H9 (cell line): ENCODE measurements around the gene SERPIND1. TPM values are rescaled to one million over a fixed set of nuclear protein-coding genes. Genes with fewer than 3 reads are reported as not detected.
A peak's percentile ranks its signal among the peaks of the same experiment; 100 is the strongest.

Experiments
- DNase-seq: peaks from one replicate; pipeline ENCODE4 v3.0.0-alpha.2; 2017
- H2AFZ ChIP-seq: one replicate; pipeline ENCODE4 v1.6.1; 2013; ENCODE audit warnings: mild to moderate bottlenecking, low read length, control low read depth, moderate library complexity
- H2AK5ac ChIP-seq: 2 replicates; pipeline ENCODE4 v1.6.1; 2013; ENCODE audit warnings: low read length, control low read depth, mixed read lengths; ENCODE audit not compliant: insufficient read length
- H2BK120ac ChIP-seq: one replicate; pipeline ENCODE4 v1.6.1; 2013; ENCODE audit warnings: low read depth, mild to moderate bottlenecking, low read length, control low read depth, inconsistent platforms; ENCODE audit not compliant: poor library complexity, severe bottlenecking
- H2BK12ac ChIP-seq: 2 replicates; pipeline ENCODE4 v1.6.1; 2013; ENCODE audit warnings: low read length, control low read depth, mixed read lengths, low read depth; ENCODE audit not compliant: insufficient read length
- H2BK15ac ChIP-seq: 2 replicates; pipeline ENCODE4 v1.6.1; 2013; ENCODE audit warnings: low read depth, low read length, control low read depth
- H2BK20ac ChIP-seq: one replicate; pipeline ENCODE4 v1.6.1; 2013; ENCODE audit warnings: low read depth, mild to moderate bottlenecking, low read length, control low read depth, inconsistent platforms; ENCODE audit not compliant: poor library complexity, severe bottlenecking
- H2BK5ac ChIP-seq: 2 replicates; pipeline ENCODE4 v1.6.1; 2013; ENCODE audit warnings: low read length, control low read depth, mixed read lengths; ENCODE audit not compliant: insufficient read length
- H3K14ac ChIP-seq: 2 replicates; pipeline ENCODE4 v1.6.1; 2013; ENCODE audit warnings: low read length, control low read depth; ENCODE audit not compliant: insufficient read depth
- H3K18ac ChIP-seq: 2 replicates; pipeline ENCODE4 v1.6.1; 2013; ENCODE audit warnings: low read depth, mild to moderate bottlenecking, mixed read lengths, low read length, control low read depth; ENCODE audit not compliant: insufficient read length
- H3K23ac ChIP-seq: 2 replicates; pipeline ENCODE4 v1.6.1; 2013; ENCODE audit warnings: low read length, control low read depth, mixed read lengths, low read depth; ENCODE audit not compliant: insufficient read length
- H3K23me2 ChIP-seq: 2 replicates; pipeline ENCODE4 v1.6.1; 2013; ENCODE audit warnings: low read depth, mild to moderate bottlenecking, mixed read lengths, low read length, control low read depth; ENCODE audit not compliant: insufficient read length, poor library complexity, severe bottlenecking
- H3K27ac ChIP-seq: 2 replicates; pipeline ENCODE4 v1.5.1; 2013; ENCODE audit warnings: low read length, control low read depth, mixed read lengths, low read depth; ENCODE audit not compliant: insufficient read length
- H3K27me3 ChIP-seq: 2 replicates; pipeline ENCODE4 v1.6.1; 2013; ENCODE audit warnings: low read length, control low read depth, inconsistent platforms; ENCODE audit not compliant: insufficient read depth
- H3K4ac ChIP-seq: 2 replicates; pipeline ENCODE4 v1.6.1; 2013; ENCODE audit warnings: low read depth, mild to moderate bottlenecking, control low read depth, inconsistent platforms, low read length, moderate library complexity
- H3K4me1 ChIP-seq: 2 replicates; pipeline ENCODE4 v1.6.1; 2013; ENCODE audit warnings: low read length, control low read depth, inconsistent platforms; ENCODE audit not compliant: insufficient read depth
- H3K4me2 ChIP-seq: 2 replicates; pipeline ENCODE4 v1.6.1; 2013; ENCODE audit warnings: low read length, control low read depth, mixed read lengths; ENCODE audit not compliant: insufficient read length, insufficient read depth
- H3K56ac ChIP-seq: 2 replicates; pipeline ENCODE4 v1.6.1; 2013; ENCODE audit warnings: low read depth, mild to moderate bottlenecking, mixed read lengths, low read length, control low read depth; ENCODE audit not compliant: insufficient read length
- H3K79me1 ChIP-seq: 2 replicates; pipeline ENCODE4 v1.6.1; 2013; ENCODE audit warnings: low read depth, mild to moderate bottlenecking, moderate library complexity, low read length, control low read depth, inconsistent platforms; ENCODE audit not compliant: insufficient read depth, poor library complexity, severe bottlenecking
- H3K79me2 ChIP-seq: 2 replicates; pipeline ENCODE4 v1.6.1; 2013; ENCODE audit warnings: low read length, control low read depth, inconsistent platforms; ENCODE audit not compliant: insufficient read depth
- H3K9ac ChIP-seq: 2 replicates; pipeline ENCODE4 v1.6.1; 2013; ENCODE audit warnings: low read length, control low read depth, mixed read lengths; ENCODE audit not compliant: insufficient read length; ENCODE audit errors: extremely low read depth
- H3K9me3 ChIP-seq: one replicate; pipeline ENCODE4 v1.6.1; 2013; ENCODE audit warnings: low read depth, low read length, inconsistent platforms; ENCODE audit not compliant: control insufficient read depth
- H3T11ph ChIP-seq: one replicate; pipeline ENCODE4 v1.6.1; 2013; ENCODE audit warnings: mild to moderate bottlenecking, low read length, control low read depth, inconsistent platforms
- H4K20me1 ChIP-seq: one replicate; pipeline ENCODE4 v1.6.1; 2013; ENCODE audit not compliant: control insufficient read depth, insufficient read length, insufficient read depth
- H4K5ac ChIP-seq: 2 replicates; pipeline ENCODE4 v1.6.1; 2013; ENCODE audit warnings: low read depth, mild to moderate bottlenecking, mixed read lengths, low read length, control low read depth; ENCODE audit not compliant: insufficient read length
- H4K8ac ChIP-seq: replicated peaks from 2 replicates; pipeline ENCODE4 v1.6.1; 2013; ENCODE audit warnings: low read length, control low read depth, mixed read lengths, low read depth; ENCODE audit not compliant: insufficient read length
- H4K91ac ChIP-seq: 2 replicates; pipeline ENCODE4 v1.6.1; 2013; ENCODE audit warnings: low read depth, mild to moderate bottlenecking, moderate library complexity, mixed read lengths, low read length, control low read depth; ENCODE audit not compliant: insufficient read length
- H3K27ac Mint-ChIP-seq, 3 experiments: 2 replicates in 2 of 3; 3 replicates in 1 of 3; pipeline ENCODE4 v1.8.0; 2020 to 2021; ENCODE audit warnings: mixed read lengths in 3 of 3, mild to moderate bottlenecking in 1 of 3, moderate library complexity in 1 of 3
- H3K27me3 Mint-ChIP-seq: 2 replicates; pipeline ENCODE4 v1.8.0; 2021; ENCODE audit warnings: low read depth, mild to moderate bottlenecking, moderate library complexity, mixed read lengths
- H3K36me3 Mint-ChIP-seq, 3 experiments: 2 replicates in 2 of 3; 3 replicates in 1 of 3; pipeline ENCODE4 v1.8.0; 2020 to 2021; ENCODE audit warnings: low read depth in 3 of 3, mixed read lengths in 3 of 3; ENCODE audit not compliant: insufficient read depth in 1 of 3
- H3K4me1 Mint-ChIP-seq, 2 experiments: 2 replicates each; pipeline ENCODE4 v1.8.0; 2020; ENCODE audit warnings: mixed read lengths in 2 of 2
- H3K4me3 Mint-ChIP-seq, 2 experiments: 2 replicates in 1 of 2; 3 replicates in 1 of 2; pipeline ENCODE4 v1.8.0; 2020 to 2021; ENCODE audit warnings: mild to moderate bottlenecking in 2 of 2, mixed read lengths in 2 of 2, moderate library complexity in 1 of 2
- H3K9me3 Mint-ChIP-seq, 2 experiments: 2 replicates in 1 of 2; 3 replicates in 1 of 2; pipeline ENCODE4 v1.8.0; 2020; ENCODE audit warnings: mild to moderate bottlenecking in 2 of 2, mixed read lengths in 2 of 2, moderate library complexity in 1 of 2
- CTCF ChIP-seq: fragments of 200-600 bp; sonication (generic); conservative IDR thresholded peaks from 3 replicates; pipeline ENCODE4 v1.8.0; 2021; ENCODE audit warnings: antibody characterized with exemption, mild to moderate bottlenecking
- WGBS: extraction: QIAGEN DNeasy Blood & Tissue Kit; methylation state at CpG from one replicate; pipeline ENCODE4 v1.1.7; 2013; ENCODE audit warnings: missing lambda C conversion rate, low lambda C conversion rate, mixed read lengths; ENCODE audit not compliant: insufficient read length; ENCODE audit errors: extremely low coverage; 5-methylcytosine and 5-hydroxymethylcytosine counted together
- total RNA-seq: library from RNA; stranded (reverse); gene quantifications from 2 replicates; pipeline ENCODE4 v1.2.1, GENCODE V29; 2021

Gene SERPIND1
- total RNA-seq, 1 experiment from 2014 or later: not detected

- Histone ChIP-seq H3K4me1 (no peaks in the 10 kb centered on the region; the same call in none of the 2 replicates), H2BK15ac (no peak overlapping the region), H3K9me3 (no peaks in the 10 kb centered on the region), H3K79me1 (no peaks in the 10 kb centered on the region), H4K5ac (no peak overlapping the region), H2BK120ac (no peak overlapping the region), H2AK5ac (no peak overlapping the region), H2BK5ac (no peak overlapping the region), H4K8ac (no peak overlapping the region), H4K20me1 (no peaks in the 10 kb centered on the region), H3K4me2 (no peak overlapping the region), H3K23ac (no peak overlapping the region), H3K18ac (no peak overlapping the region), H3K4ac (no peak overlapping the region), H2BK12ac (no peak overlapping the region), H4K91ac (no peak overlapping the region), H2BK20ac (no peak overlapping the region), H3K23me2 (no peaks in the 10 kb centered on the region), H3K79me2 (no peaks in the 10 kb centered on the region), H3K56ac (no peak overlapping the region), H3K27me3 (no peaks in the 10 kb centered on the region), H3K27ac (no peak overlapping the region), H3K9ac (no peak overlapping the region), H2AFZ (no peak overlapping the region), H3K14ac (no peak overlapping the region), H3T11ph (no peak overlapping the region)
- Mint-ChIP-seq H3K9me3 (no peaks in the 10 kb centered on the region), H3K4me1 (peaks cover 16 to 23% of the 10 kb centered on the region in 2 experiments), H3K36me3 (peaks cover 0 to 6% (median 0%) of the 10 kb centered on the region in 3 experiments; a peak in 1 of 7 replicates), H3K27ac (peak overlapping the region in 1 of 3 experiments; percentile 40; a peak in 2 of 7 replicates), H3K27me3 (no peaks in the 10 kb centered on the region), H3K4me3 (no peak overlapping the region; a peak in 1 of 5 replicates)
- no CpG with 5 or more reads among the region's 25 CpGs for WGBS
- no peak for TF ChIP-seq CTCF
- DNase-seq: no peak
These were observed 5.3 kb downstream of the SERPIND1 start for GRCh38 chr22:20779014-20779817.
